HG02852 (cell line): ENCODE measurements around the gene FAM156B.
"Not testable (repeated sequence)": the region's sequence is repeated elsewhere in the genome, so short reads cannot be mapped to it uniquely, and the experiment has no call there.

Experiments
- ATAC-seq: cut with Tn5 transposase; IDR thresholded peaks from one replicate; pipeline ENCODE4 v1.9.1; 2021; ENCODE audit warnings: mild to moderate bottlenecking, moderate library complexity; ENCODE audit not compliant: unreplicated experiment

The FAM156B gene

DNA sequence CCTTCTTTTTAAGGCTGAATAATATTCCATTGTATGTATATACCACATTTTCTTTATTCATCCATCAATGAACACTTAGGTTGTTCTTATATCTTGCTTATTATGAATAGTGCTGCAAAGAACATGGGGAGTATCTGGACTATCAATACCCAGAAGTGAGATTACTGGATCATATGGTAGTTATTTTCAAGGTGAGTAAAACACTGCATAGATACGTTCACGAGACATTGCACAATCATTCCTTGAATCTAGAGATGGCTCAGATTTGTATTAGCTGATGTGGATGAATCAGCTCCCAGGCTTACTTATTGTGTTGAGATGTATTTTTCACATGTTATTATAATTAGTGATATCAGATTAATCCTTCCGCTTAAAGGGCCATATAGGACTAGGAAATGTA, 17.6 kb downstream of the FAM156B start:
- ATAC-seq, result not testable (repeated sequence)

GRCh38 chrX:52923781-52924241, 26.7 kb downstream of the FAM156B start:
- peak; percentile 28 for ATAC-seq

DNA sequence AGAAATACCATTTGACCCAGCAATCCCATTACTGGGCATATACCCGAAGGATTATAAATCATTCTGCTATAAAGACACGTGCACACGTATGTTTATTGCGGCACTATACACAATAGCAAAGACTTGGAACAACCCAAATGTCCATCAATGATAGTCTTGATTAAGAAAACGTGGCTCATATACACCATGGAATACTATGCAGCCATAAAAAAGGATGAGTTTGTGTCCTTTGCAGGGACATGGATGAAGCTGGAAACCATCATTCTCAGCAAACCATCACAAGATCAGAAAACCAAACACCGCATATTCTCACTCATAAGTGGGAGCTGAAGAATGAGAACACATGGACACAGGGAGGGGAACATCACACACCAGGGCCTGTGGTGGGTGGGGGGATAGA, 33.1 kb downstream of the FAM156B start:
- ATAC-seq, result not testable (repeated sequence)

GRCh38 chrX:52933213-52933612, 36.1 kb downstream of the FAM156B start:
- ATAC-seq, result no peak

DNA sequence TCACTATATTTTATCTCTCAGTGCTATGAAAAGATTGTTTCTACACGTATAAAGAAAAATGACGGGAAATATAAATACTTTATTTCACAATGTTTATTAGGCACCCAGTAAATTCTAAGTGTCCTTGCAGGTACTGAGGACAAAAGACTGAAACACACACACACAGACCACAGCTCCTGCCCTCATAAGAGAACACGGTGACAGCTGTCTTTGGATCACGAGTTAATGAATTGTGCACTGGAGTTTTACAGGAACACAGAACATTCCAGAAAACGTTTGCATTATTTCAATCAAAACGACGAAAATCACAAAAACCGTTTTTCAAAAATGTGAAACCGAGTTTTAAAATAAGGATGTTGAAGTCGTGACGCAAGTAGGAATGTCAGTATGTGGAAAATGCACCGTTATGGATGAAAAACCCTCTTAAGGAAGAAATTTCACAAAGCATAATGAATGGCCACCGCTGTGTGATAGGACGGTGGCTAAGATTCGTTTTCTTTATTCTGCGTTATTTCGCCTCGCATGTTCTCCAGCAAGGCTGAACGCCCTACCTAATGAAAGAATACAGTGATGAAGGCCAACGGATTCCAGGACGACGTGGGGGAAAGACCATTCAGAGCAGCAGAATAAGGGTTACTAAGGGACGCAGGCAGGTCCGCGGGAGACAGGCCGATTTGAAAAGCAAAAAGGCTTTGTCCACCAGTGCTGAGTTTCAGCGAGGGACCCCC, 37.0 kb downstream of the FAM156B start:
- ATAC-seq, result peak; percentile 20

GRCh38 chrX:52934704-52935469, 37.8 kb downstream of the FAM156B start:
- ATAC-seq, result peak; percentile 96

- not testable (repeated sequence) for ATAC-seq
These were observed 38.3 kb downstream of the FAM156B start for GRCh38 chrX:52935470-52935784.

DNA sequence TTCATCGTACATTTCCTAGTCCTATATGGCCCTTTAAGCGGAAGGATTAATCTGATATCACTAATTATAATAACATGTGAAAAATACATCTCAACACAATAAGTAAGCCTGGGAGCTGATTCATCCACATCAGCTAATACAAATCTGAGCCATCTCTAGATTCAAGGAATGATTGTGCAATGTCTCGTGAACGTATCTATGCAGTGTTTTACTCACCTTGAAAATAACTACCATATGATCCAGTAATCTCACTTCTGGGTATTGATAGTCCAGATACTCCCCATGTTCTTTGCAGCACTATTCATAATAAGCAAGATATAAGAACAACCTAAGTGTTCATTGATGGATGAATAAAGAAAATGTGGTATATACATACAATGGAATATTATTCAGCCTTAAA, 43.6 kb downstream of the FAM156B start:
- not testable (repeated sequence) for ATAC-seq

DNA sequence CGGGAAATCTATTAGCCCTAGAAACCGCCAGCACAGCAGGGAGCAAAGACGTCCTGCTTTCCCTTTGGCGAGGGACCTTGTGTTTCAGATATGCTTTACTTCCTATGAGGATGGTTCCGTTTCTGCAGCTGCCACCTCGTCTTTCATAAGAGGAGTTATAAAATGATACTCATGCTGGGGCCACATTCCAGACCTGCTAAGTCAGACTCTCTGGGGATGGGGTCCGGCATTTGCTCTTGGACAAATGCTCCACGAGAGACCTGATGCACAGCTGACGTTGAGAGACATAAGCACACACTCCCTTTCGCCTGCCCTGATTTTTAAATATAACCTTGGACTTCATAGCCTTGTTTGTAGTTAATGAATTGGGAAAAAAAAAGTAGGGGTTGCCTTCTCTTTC, 44.6 kb downstream of the FAM156B start:
- ATAC-seq, result not testable (repeated sequence)

DNA sequence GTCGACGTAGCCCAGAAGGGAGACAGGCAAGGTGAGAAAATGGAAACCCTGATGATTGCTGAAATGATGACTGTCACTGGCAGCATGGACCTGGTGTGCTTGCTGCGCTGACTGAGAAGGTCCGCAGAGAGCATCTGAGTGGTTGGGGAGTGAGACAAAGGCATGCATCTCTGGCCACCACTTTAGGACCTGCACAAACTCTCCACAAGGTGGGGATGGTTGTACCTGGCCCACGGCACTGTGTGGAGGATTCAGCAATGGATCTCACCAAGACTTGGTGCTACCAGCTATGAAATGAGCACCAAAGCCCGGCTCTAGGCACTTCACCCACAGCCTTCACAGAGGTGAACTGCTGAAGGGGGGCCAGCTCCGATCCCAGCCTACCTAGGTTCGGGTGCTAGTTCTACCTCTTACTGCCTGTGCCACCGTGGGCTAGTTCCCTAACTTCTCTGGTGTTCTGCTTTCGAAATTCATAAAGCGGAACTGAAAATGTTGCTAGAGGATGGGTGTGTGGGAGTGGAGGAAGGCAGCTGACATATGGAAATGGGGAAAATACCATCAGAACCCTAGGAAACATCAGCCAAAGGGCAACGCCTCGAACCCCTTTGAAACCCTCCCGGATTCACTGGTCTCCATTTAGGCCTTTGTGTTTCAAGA, 48.8 kb downstream of the FAM156B start:
- not testable (repeated sequence) for ATAC-seq

GRCh38 chrX:52947501-52947900, 50.4 kb downstream of the FAM156B start:
- ATAC-seq, result not testable (repeated sequence)

GRCh38 chrX:52948265-52948664, 51.1 kb downstream of the FAM156B start:
- not testable (repeated sequence) for ATAC-seq

DNA sequence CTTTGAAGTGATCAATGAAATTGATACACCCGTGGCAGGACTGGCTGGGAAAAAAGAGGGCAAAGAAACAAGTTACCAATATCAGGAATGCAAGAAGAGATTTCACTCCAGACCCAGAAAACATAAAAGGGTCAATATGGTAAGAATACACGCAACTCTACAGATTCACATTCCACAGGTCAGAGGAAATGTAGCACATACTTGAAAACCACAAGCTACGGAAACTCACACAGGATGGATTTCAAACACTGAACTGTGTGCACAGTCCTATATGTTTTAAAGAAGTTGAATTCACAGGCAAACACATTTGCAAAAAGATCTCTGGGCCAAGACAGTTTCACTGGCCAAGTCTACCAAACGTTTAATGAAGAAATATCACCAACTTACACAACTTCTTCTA, 52.2 kb downstream of the FAM156B start:
- not testable (repeated sequence) for ATAC-seq

GRCh38 chrX:52949884-52950283, 52.8 kb downstream of the FAM156B start:
- not testable (repeated sequence) for ATAC-seq
